GM20000 (cell line): ENCODE data around the gene CLEC20A.

Source experiments
- DNase-seq: peaks from one replicate; pipeline ENCODE4 v3.0.0; 2012; ENCODE audit warnings: low spot score
- CTCF ChIP-seq: IDR thresholded peaks from 2 replicates; pipeline ENCODE4 v1.5.1; 2012; ENCODE audit warnings: mild to moderate bottlenecking, control low read depth; ENCODE audit errors: extremely low read depth, missing control alignments

Gene CLEC20A

GRCh38 chr1:178496410-178497135 is at the start of gene CLEC20A:
TSS of gene CLEC20A (minus strand) at chr1:178496964. CDS start at chr1:178496939, 25 bp downstream.
- no peak for DNase-seq
- no peak for TF ChIP-seq CTCF

- no peak for TF ChIP-seq CTCF
- no peak for DNase-seq
Measured at GRCh38 chr1:178544531-178544930, 47.8 kb upstream of the CLEC20A start.

- DNase-seq = peak; percentile 38
- no peak for TF ChIP-seq CTCF
Measured at GRCh38 chr1:178543290-178543607, 46.5 kb upstream of the CLEC20A start.

- DNase-seq = peak; percentile 91
- peak; percentile 98 for TF ChIP-seq CTCF
Measured at GRCh38 chr1:178542554-178543289, 46.0 kb upstream of the CLEC20A start.

GRCh38 chr1:178541829-178542553 is 45.2 kb upstream of the CLEC20A start:
- DNase-seq = peak; percentile 76
- TF ChIP-seq CTCF = no peak

GRCh38 chr1:178541379-178541778 is 44.6 kb upstream of the CLEC20A start:
- DNase-seq = no peak
- no peak for TF ChIP-seq CTCF

- DNase-seq = no peak
- no peak for TF ChIP-seq CTCF
Measured at GRCh38 chr1:178540646-178541045, 43.9 kb upstream of the CLEC20A start.
